Putamen (tissue), 1 donor: ENCODE measurements around the gene OSBPL1A.
"Not testable (repeated sequence)": the region's sequence is repeated elsewhere in the genome, so short reads cannot be mapped to it uniquely, and the experiment has no call there.

Experiments used
- DNase-seq: peaks from one replicate; pipeline ENCODE4 v3.0.0-alpha.2; 2016; ENCODE audit warnings: low spot score

The OSBPL1A gene

GRCh38 chr18:24397131-24397693 is 412 bp downstream of the OSBPL1A start:
- DNase-seq: peak; percentile 91

- DNase-seq: no peak
Measured at GRCh38 chr18:24396082-24396633, 1.5 kb downstream of the OSBPL1A start.

GRCh38 chr18:24395049-24395795 is 2.4 kb downstream of the OSBPL1A start:
- DNase-seq: no peak

- no peak for DNase-seq
Measured at GRCh38 chr18:24388957-24389356, 8.7 kb downstream of the OSBPL1A start.

GRCh38 chr18:24386681-24387080 is 10.9 kb downstream of the OSBPL1A start:
- no peak for DNase-seq

GRCh38 chr18:24381126-24381525 is 16.5 kb downstream of the OSBPL1A start:
- no peak for DNase-seq

- no peak for DNase-seq
Measured at GRCh38 chr18:24380163-24380747, 17.4 kb downstream of the OSBPL1A start.

- DNase-seq: no peak
Measured at GRCh38 chr18:24378598-24378997, 19.0 kb downstream of the OSBPL1A start.

- DNase-seq: not testable (repeated sequence)
Measured at GRCh38 chr18:24376531-24376930, 21.1 kb downstream of the OSBPL1A start.

GRCh38 chr18:24373328-24373727 is 24.3 kb downstream of the OSBPL1A start:
- no peak for DNase-seq

- no peak for DNase-seq
Measured at GRCh38 chr18:24372279-24372872, 25.2 kb downstream of the OSBPL1A start.

- no peak for DNase-seq
Measured at GRCh38 chr18:24370120-24370519, 27.5 kb downstream of the OSBPL1A start.

- DNase-seq: no peak
Measured at GRCh38 chr18:24369426-24369825, 28.2 kb downstream of the OSBPL1A start.

GRCh38 chr18:24368749-24369148 is 28.9 kb downstream of the OSBPL1A start:
- peak; percentile 21 for DNase-seq

GRCh38 chr18:24366328-24366727 is 31.3 kb downstream of the OSBPL1A start:
- DNase-seq: no peak

GRCh38 chr18:24364177-24364576 is 33.4 kb downstream of the OSBPL1A start:
- DNase-seq: no peak

- DNase-seq: no peak
Measured at GRCh38 chr18:24362757-24363156, 34.9 kb downstream of the OSBPL1A start.

GRCh38 chr18:24359787-24360530 is 37.7 kb downstream of the OSBPL1A start:
- DNase-seq: peak; percentile 58

- peak; percentile 29 for DNase-seq
Measured at GRCh38 chr18:24354278-24354677, 43.3 kb downstream of the OSBPL1A start.

GRCh38 chr18:24346254-24346653 is 51.4 kb downstream of the OSBPL1A start:
- no peak for DNase-seq

GRCh38 chr18:24344509-24344908 is 53.1 kb downstream of the OSBPL1A start:
- no peak for DNase-seq

GRCh38 chr18:24342347-24342746 is 55.3 kb downstream of the OSBPL1A start:
- DNase-seq: no peak
